ENCODE data around the gene NPW.

- TF ChIP-seq PHF8 (conservative IDR thresholded peaks at IDR 0.05; ENCODE audit: low read depth, low read length) = no peak
- TF ChIP-seq RXRA (IDR thresholded peaks at IDR 0.05; ENCODE audit: insufficient read depth, low read depth, low read length) = no peak
- no peak for TF ChIP-seq CTCF (IDR thresholded peaks at IDR 0.05; ENCODE audit: control extremely low read depth in 1 of 3, insufficient read depth in 1 of 3, low read depth in 1 of 3, low read length in 3 of 3)
- TF ChIP-seq ATF3 (IDR thresholded peaks at IDR 0.05; ENCODE audit: insufficient read depth, low read depth, low read length) = no peak
- no peak for TF ChIP-seq GABPA (IDR thresholded peaks at IDR 0.05; ENCODE audit: borderline replicate concordance, insufficient read depth, low read length)
- TF ChIP-seq TAF1 (IDR thresholded peaks at IDR 0.05; ENCODE audit: low read depth, low read length) = no peak
- TF ChIP-seq SIN3A (conservative IDR thresholded peaks at IDR 0.05 in 1 of 2, IDR thresholded peaks at IDR 0.05 in 1 of 2; ENCODE audit: low read depth in 1 of 2, low read length in 2 of 2) = no peak
- no peak for TF ChIP-seq KDM1A (IDR thresholded peaks at IDR 0.05; ENCODE audit: borderline replicate concordance, low read length)
- TF ChIP-seq RAD21 (IDR thresholded peaks at IDR 0.05 in 1 of 2, conservative IDR thresholded peaks at IDR 0.05 in 1 of 2; ENCODE audit: low read depth in 2 of 2, low read length in 2 of 2) = no peak
- TF ChIP-seq CHD1 (IDR thresholded peaks at IDR 0.05; ENCODE audit: low read depth, low read length) = no peak
These were observed 10.9 kb upstream of the NPW start for GRCh38 chr16:2008631-2009163.
